Panc1 (cell line): ENCODE measurements around the gene VSIG2. TPM values are rescaled to one million over a fixed set of nuclear protein-coding genes. Genes with fewer than 3 reads are reported as not detected.

Source experiments
- ATAC-seq: fragments of 200-7000 bp; cut with Tn5 transposase; 2 replicates; pipeline ENCODE4 v1.9.1; 2020; ENCODE audit warnings: mild to moderate bottlenecking, moderate library complexity
- BruUV-seq: library from RNA; stranded (reverse); fragments of 400-500 nt; replicated peaks from 2 replicates; lab custom pipeline; 2021; lab: Mats Ljungman, UMichigan
- CTCF ChIA-PET: fragments of 300-600 bp; sonication (Branson Sonifier 250); formaldehyde crosslinking; loops from one replicate; lab custom pipeline; 2022; ENCODE audit warnings: antibody characterized with exemption; lab: Charles Lee
- POLR2A ChIA-PET: fragments of 300-600 bp; sonication (Branson Sonifier 250); formaldehyde crosslinking; loops from one replicate; lab custom pipeline; 2022; ENCODE audit warnings: antibody characterized with exemption; lab: Charles Lee
- DNase-seq: peaks from one replicate; pipeline ENCODE4 v3.0.0-alpha.2; 2010; ENCODE audit warnings: low read depth, low spot score
- H3K27ac ChIP-seq: 2 replicates; pipeline ENCODE4 v1.5.1; 2011; ENCODE audit warnings: mild to moderate bottlenecking, low read length, inconsistent platforms
- H3K27me3 ChIP-seq: fragments of 200-500 bp; sonication (Bioruptor generic); 2 replicates; pipeline ENCODE4 v1.6.0; 2014; ENCODE audit warnings: low read length, inconsistent platforms; ENCODE audit not compliant: control insufficient read depth, insufficient read depth
- H3K36me3 ChIP-seq: fragments of 200-500 bp; sonication (Bioruptor generic); 2 replicates; pipeline ENCODE4 v1.5.1; 2014; ENCODE audit warnings: inconsistent platforms, mild to moderate bottlenecking, low read length, moderate library complexity; ENCODE audit not compliant: control insufficient read depth, insufficient read depth
- H3K4me1 ChIP-seq: 2 replicates; pipeline ENCODE4 v1.5.1; 2011; ENCODE audit warnings: inconsistent platforms, mild to moderate bottlenecking, low read length, moderate library complexity; ENCODE audit not compliant: control insufficient read depth, insufficient read depth
- H3K4me3 ChIP-seq, 2 experiments: 2 replicates each; pipeline ENCODE4 v1.5.1; 2011 to 2012; ENCODE audit warnings: low read depth in 2 of 2, low read length in 2 of 2, mild to moderate bottlenecking in 2 of 2, inconsistent platforms in 1 of 2, moderate library complexity in 1 of 2
- H3K9me3 ChIP-seq: fragments of 200-500 bp; sonication (Bioruptor generic); 2 replicates; pipeline ENCODE4 v1.5.1; 2014; ENCODE audit warnings: low read depth, mild to moderate bottlenecking, inconsistent platforms, low read length, moderate library complexity; ENCODE audit not compliant: control insufficient read depth, insufficient read depth
- CTCF ChIP-seq: fragments of 450-650 bp; IDR thresholded peaks from 2 replicates; pipeline ENCODE4 v1.5.1; 2017; ENCODE audit warnings: mild to moderate bottlenecking
- POLR2AphosphoS5 ChIP-seq: IDR thresholded peaks from 2 replicates; pipeline ENCODE4 v1.6.1; 2012; ENCODE audit warnings: mild to moderate bottlenecking, low read depth, low read length, moderate library complexity
- REST ChIP-seq, 2 experiments: IDR thresholded peaks; 2 replicates each; pipeline ENCODE4 v1.6.1; 2011 to 2012; ENCODE audit warnings: low read depth in 2 of 2, control low read depth in 1 of 2, low read length in 1 of 2, mild to moderate bottlenecking in 1 of 2, moderate library complexity in 1 of 2; ENCODE audit not compliant: insufficient read depth in 1 of 2
- SIN3A ChIP-seq: IDR thresholded peaks from 2 replicates; pipeline ENCODE4 v1.6.1; 2012; ENCODE audit warnings: low read depth, mild to moderate bottlenecking, low read length, moderate library complexity, borderline replicate concordance; ENCODE audit not compliant: insufficient read depth
- TCF7L2 ChIP-seq: IDR thresholded peaks from 2 replicates; pipeline ENCODE4 v1.6.1; 2011; ENCODE audit warnings: mild to moderate bottlenecking, low read depth, low read length, inconsistent platforms
- in situ Hi-C: cut with HindIII; loops from 2 replicates; pipeline ENCODE4 v1.10.0; 2016; ENCODE audit warnings: low sequenced_read_pairs, low pct_unique_long_range_greater_than_20kb
- intact Hi-C: fragments of 100-400 bp; cut with micrococcal nuclease; formaldehyde crosslinking; loops from one replicate; pipeline ENCODE4 v1.10.0; 2022; ENCODE audit not compliant: unreplicated experiment
- total RNA-seq: library from RNA; stranded (reverse); gene quantifications from one replicate; pipeline ENCODE4 v1.2.1, GENCODE V29; 2021; ENCODE audit not compliant: unreplicated experiment

VSIG2 gene
- total RNA-seq, 1 experiment from 2014 or later = not detected

GRCh38 chr11:124757320-124757719, 5.3 kb upstream of the VSIG2 start:
- POLR2A ChIA-PET = no interaction called here
- TF ChIP-seq REST (IDR thresholded peaks at IDR 0.05; ENCODE audit: insufficient read depth in 1 of 2, low read depth in 2 of 2, low read length in 1 of 2) (no peak), POLR2AphosphoS5 (no peak), TCF7L2 (no peak), CTCF (no peak), SIN3A (no peak)
- no peak for DNase-seq
- no peaks in the 10 kb centered on the region for H3K9me3 ChIP-seq
- H3K27me3 ChIP-seq = no peaks in the 10 kb centered on the region
- H3K4me1 ChIP-seq = 0 out of 2 replicates have a peak, but pooled peaks cover 4% of the 10 kb centered on the region
- no peak for ATAC-seq
- H3K27ac ChIP-seq = no peak overlapping the region
- H3K4me3 ChIP-seq = no peak overlapping the region
- in situ Hi-C loops (no loop called here), intact Hi-C loops (no loop called here)
- CTCF ChIA-PET = interaction anchor here (0.7 kb wide), 1 partner anchor 1367 kb away, joined by 6 read pairs; no protein-coding TSS in a partner anchor
- BruUV-seq = no TSS peak
- no peaks in the 10 kb centered on the region for H3K36me3 ChIP-seq

- no peak for TF ChIP-seq POLR2AphosphoS5
- no peak for TF ChIP-seq SIN3A
- TF ChIP-seq REST (IDR thresholded peaks at IDR 0.05; ENCODE audit: insufficient read depth in 1 of 2, low read depth in 2 of 2, low read length in 1 of 2) = no peak
- TF ChIP-seq TCF7L2 = no peak
- no peak for TF ChIP-seq CTCF
- CTCF ChIA-PET = interaction anchor here (0.7 kb wide), 1 partner anchor 1368 kb away, joined by 6 read pairs; no protein-coding TSS in a partner anchor
- no peaks in the 10 kb centered on the region for H3K27me3 ChIP-seq
- H3K9me3 ChIP-seq = no peaks in the 10 kb centered on the region
- intact Hi-C loops (no loop called here), in situ Hi-C loops (no loop called here)
- 0 out of 2 replicates have a peak, but pooled peaks cover 4% of the 10 kb centered on the region for H3K4me1 ChIP-seq
- POLR2A ChIA-PET = no interaction called here
- H3K27ac ChIP-seq = no peak overlapping the region
- no peaks in the 10 kb centered on the region for H3K36me3 ChIP-seq
- BruUV-seq = no TSS peak
- DNase-seq (no peak), ATAC-seq (no peak)
- H3K4me3 ChIP-seq = no peak overlapping the region
Observed at GRCh38 chr11:124756753-124757227, 4.7 kb upstream of the VSIG2 start.
